Measurements from ENCODE around the gene ANAPC2. TPM values are rescaled to one million over a fixed set of nuclear protein-coding genes. Genes with fewer than 3 reads are reported as not detected.
A peak's percentile ranks its signal among the peaks of the same experiment; 100 is the strongest.
"Not testable (repeated sequence)": the region's sequence is repeated elsewhere in the genome, so short reads cannot be mapped to it uniquely, and the experiment has no call there.

ANAPC2 gene
- total RNA-seq, 1 experiment from 2014 or later, result 21.9 TPM

GRCh38 chr9:137147091-137147792 is 41.1 kb downstream of the ANAPC2 start:
- DNase-seq (ENCODE audit: low read depth), result no peak

DNA sequence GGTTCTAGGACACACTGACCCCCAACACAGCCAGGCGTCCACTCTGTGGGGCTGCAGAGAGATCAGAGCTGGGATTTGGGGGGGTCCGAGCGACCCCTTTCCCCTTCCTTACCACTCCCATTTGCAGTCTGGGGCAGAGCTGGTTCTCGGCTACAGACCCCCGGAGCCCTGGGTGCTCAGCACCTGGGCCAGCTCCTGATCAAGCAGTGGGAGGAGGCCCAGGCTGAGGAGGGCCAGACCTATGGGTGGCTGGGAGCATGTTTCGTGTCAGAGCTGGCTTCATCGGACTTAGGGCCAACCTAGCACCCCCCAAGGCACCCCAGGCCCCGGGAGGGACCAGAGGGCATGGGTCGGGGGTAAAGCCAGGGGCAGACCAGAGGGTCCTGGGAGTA is 41.8 kb downstream of the ANAPC2 start:
- no peak for DNase-seq (ENCODE audit: low read depth)

- DNase-seq (ENCODE audit: low read depth), result no peak
Observed at GRCh38 chr9:137145731-137146526, 42.4 kb downstream of the ANAPC2 start.

- DNase-seq (ENCODE audit: low read depth), result no peak
Observed at GRCh38 chr9:137143459-137143858, 44.9 kb downstream of the ANAPC2 start.

GRCh38 chr9:137141976-137142936 is 46.1 kb downstream of the ANAPC2 start:
- no peak for DNase-seq (ENCODE audit: low read depth)

GRCh38 chr9:137141050-137141810 is 47.1 kb downstream of the ANAPC2 start:
- no peak for DNase-seq (ENCODE audit: low read depth)

- no peak for DNase-seq (ENCODE audit: low read depth)
Observed at GRCh38 chr9:137140151-137141012, 48.0 kb downstream of the ANAPC2 start.

DNA sequence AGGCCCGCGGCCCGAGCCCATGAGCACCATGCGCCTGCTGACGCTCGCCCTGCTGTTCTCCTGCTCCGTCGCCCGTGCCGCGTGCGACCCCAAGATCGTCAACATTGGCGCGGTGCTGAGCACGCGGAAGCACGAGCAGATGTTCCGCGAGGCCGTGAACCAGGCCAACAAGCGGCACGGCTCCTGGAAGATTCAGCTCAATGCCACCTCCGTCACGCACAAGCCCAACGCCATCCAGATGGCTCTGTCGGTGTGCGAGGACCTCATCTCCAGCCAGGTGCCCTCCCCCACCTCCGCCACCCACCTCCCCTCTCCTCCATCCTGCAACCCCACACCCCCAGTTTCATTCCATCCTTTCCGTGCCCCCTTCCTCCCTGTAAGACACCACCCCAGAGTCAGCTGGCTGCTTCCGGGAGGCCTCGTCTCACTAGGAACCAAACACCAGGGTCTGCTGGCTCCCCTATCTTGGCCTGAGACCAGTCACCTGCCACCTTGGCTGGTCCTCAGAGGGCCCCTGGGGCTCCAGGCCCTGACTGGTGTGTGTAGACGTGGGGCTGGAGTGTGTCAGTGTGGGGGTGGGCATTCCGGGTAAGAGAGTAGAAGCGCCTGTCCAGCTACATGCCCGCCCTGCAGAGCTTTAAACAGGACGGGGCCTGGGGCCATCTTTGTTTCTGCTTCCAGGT is 48.8 kb downstream of the ANAPC2 start:
- no peak for DNase-seq (ENCODE audit: low read depth)

DNA sequence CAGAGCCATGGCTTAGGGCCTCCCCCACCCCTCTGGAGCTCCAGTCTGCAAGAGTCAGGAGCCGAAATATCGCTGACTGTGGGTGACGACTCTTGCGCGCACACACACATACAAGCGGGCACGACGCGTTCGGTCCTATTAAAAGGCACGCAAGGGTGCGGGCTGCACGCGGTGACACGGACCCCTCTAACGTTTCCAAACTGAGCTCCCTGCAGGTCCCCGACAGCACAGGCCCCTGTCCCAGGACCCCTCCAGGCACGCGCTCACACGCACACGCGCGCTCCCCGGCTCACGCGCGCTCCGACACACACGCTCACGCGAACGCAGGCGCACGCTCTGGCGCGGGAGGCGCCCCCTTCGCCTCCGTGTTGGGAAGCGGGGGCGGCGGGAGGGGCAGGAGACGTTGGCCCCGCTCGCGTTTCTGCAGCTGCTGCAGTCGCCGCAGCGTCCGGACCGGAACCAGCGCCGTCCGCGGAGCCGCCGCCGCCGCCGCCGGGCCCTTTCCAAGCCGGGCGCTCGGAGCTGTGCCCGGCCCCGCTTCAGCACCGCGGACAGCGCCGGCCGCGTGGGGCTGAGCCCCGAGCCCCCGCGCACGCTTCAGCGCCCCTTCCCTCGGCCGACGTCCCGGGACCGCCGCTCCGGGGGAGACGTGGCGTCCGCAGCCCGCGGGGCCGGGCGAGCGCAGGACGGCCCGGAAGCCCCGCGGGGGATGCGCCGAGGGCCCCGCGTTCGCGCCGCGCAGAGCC is 49.5 kb downstream of the ANAPC2 start, which contains the start of gene GRIN1:
TSS of gene GRIN1 (plus strand) at position 433 of the 746 bp plus-strand sequence. CDS start 333 bp downstream, outside the sequence.
- DNase-seq (ENCODE audit: low read depth), result no peak

DNA sequence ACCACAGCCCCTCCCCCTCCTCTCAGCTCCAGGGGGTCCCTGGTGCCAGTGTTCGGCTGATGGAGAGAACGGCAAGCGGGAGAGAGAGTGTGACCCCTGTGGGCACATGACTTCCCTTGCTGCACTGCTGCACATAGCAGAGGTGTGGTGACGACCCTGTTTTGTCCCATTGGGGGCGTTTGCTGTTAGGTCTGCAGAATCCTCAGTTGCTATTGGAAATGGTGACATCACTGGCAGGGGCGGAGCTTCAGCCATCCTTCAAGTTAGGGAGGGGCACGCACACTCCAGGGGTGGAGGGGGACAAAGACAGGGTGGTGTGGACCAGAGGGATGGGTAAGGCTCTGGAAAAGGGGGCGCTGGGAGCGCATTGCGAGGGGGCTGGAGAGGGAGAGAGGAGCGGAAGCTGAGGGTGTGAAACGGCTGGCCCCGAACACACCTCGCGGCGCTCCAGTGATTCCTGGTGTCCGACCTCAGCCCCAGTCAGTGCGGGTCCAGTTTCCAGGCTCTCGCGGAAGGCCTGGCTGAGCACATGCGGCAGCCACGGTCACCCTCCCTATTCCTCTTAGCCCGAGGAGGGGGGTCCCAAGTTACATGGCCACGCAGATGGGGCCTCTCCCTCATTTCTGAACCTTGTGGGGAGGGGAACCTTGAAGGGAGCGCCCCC is 50.2 kb downstream of the ANAPC2 start:
- no peak for DNase-seq (ENCODE audit: low read depth)

GRCh38 chr9:137136881-137137607 is 51.3 kb downstream of the ANAPC2 start:
- DNase-seq (ENCODE audit: low read depth), result peak; percentile 39

DNA sequence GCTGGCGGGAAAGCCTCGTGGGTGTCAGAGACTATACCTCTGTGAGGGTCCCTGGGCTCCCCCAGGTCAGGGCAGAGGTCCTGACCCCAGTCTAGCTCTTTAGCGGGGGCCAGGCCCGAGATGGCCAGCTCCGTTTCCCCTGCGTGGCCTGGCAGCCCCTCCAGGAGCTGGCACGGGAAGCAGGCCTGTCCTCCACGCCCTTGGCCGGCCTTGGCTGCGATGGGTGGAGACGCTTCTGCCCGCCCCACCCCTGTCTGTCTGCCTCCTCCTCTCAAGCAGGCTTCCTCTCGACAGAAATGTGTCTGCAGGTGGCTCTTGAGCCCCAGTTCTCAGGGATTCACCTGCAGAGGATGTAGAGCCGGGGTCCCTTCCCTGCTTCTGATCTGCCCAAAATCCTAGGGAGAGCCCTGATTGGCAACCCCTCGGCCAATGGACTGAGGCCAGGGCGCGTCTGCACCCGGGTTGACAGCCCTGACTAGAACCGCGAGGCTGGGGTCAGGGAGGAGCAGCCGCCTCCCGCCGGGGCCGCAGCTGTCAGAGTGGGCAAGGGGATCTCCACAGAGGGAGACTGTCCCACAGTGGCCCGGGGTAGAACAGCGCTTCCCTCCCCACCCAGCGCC is 52.0 kb downstream of the ANAPC2 start:
- DNase-seq (ENCODE audit: low read depth), result no peak

GRCh38 chr9:137135154-137135553 is 53.2 kb downstream of the ANAPC2 start:
- not testable (repeated sequence) for DNase-seq (ENCODE audit: low read depth)

DNA sequence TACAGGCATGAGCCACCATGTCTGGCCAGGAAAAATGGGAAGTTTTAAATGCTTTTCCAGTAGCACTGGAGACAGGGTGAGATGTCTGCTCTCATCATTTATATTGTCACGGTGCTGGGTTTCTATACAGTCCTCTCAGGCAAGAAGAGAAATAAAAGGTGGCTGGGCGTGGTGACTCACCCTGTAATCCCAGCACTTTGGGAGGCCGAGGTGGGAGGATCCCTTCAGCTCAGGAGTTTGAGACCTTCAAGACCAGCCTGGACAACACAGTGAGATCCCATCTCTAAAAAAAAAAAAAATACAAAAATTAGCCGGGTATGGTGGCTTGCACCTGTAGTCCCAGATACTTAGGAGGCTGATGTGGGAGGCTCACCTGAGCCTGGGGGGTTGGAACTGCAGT is 54.2 kb downstream of the ANAPC2 start:
- no peak for DNase-seq (ENCODE audit: low read depth)

DNA sequence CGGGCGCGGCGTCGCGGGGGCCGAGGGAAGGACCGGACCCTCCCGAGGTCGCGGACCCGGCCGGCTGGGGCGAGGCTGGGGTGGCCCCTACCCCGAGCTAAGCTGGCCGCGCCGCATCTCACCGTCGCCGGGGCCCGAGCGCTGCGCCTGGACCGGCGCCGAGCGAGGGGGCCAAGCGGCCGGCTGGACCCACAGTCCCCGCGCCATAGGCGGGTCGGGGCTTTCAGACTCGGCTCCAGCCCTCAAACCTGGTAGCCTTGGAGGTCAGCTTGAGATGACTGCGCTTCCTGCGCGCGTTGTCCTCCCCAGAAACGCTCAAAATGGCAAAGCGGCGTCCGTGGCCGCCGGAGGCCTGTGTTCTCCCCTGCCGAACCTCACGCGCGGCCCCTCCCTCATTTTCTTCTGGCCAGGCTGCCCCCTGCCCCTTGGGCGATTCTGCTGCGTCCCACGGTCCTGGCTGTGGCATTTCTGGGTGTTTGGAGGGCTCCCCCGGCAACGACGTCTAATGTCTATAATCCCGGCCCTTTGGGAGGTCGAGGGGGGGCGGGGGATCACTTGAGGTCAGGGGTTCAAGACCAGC is 58.1 kb downstream of the ANAPC2 start:
- no peak for DNase-seq (ENCODE audit: low read depth)

DNA sequence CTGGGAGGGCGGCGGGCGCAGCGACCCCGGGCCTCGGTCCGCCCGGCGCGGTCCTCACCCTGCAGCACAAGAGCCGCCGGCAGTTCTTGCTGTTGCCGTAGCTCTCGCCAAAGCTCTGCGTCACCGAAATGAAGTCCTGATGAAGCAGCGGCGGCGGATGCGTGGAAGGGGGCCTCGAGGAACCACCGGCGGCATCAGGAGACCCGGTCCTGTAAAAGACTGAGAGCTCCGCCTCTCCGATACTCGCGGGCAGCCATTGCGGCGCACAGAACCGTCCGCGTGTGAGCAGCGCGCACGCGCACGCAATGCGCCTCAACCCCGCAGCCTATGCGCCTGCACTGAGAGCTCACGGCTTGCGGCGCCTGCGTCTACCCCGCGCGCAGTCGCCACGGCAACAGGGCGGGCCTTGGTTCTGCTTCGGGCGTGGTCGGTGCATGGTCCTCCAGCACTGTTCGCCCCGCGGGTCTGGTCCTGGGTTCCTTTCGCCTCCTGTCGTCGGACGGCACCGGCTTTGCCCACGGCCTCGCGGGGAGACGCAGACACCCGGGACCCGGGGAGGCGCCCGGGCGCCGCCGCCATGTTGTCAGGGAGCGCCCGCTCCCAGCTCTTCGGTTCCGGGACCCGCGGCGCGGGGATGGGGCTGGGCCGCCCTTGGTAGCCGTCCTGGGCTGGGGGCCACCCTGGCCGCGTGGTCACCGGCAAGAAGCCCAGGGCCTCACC is 58.7 kb downstream of the ANAPC2 start:
- peak; percentile 88 for DNase-seq (ENCODE audit: low read depth)
